Measurements from ENCODE around the gene TBC1D5.

DNA sequence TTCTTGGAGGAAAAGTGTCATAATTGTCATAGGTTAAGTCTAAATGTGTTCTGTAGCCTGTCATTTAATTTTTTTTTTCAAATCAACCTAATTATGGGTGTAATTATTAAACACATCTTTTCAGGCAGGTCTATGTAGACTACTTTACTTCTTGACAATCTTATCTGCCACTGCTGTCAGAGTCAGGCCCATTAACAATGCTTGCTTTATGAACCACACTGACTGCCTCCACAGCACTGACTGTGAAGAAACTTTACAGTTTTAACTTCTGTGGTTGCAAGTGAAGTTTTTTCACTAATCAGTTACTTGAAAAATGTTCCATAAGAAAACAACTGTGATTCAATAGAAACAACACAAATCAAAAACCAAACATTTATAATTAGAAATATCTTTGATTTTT, 449.9 kb downstream of the TBC1D5 start:
- TF ChIP-seq POLR2A (IDR thresholded peaks at IDR 0.05), result no peak
- TF ChIP-seq, protein P1, sequence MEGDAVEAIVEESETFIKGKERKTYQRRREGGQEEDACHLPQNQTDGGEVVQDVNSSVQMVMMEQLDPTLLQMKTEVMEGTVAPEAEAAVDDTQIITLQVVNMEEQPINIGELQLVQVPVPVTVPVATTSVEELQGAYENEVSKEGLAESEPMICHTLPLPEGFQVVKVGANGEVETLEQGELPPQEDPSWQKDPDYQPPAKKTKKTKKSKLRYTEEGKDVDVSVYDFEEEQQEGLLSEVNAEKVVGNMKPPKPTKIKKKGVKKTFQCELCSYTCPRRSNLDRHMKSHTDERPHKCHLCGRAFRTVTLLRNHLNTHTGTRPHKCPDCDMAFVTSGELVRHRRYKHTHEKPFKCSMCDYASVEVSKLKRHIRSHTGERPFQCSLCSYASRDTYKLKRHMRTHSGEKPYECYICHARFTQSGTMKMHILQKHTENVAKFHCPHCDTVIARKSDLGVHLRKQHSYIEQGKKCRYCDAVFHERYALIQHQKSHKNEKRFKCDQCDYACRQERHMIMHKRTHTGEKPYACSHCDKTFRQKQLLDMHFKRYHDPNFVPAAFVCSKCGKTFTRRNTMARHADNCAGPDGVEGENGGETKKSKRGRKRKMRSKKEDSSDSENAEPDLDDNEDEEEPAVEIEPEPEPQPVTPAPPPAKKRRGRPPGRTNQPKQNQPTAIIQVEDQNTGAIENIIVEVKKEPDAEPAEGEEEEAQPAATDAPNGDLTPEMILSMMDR (IDR thresholded peaks at IDR 0.05), result no peak
